SK-N-SH (cell line): Measurements from ENCODE around the gene FARSA. TPM values are rescaled to one million over a fixed set of nuclear protein-coding genes. Genes with fewer than 3 reads are reported as not detected.
"Not testable (repeated sequence)": the region's sequence is repeated elsewhere in the genome, so short reads cannot be mapped to it uniquely, and the experiment has no call there.

Experiments
- CTCF ChIA-PET: fragments of 300-600, 350-600 bp; formaldehyde crosslinking; extraction: SDS; loops from one replicate; lab custom pipeline; 2021; lab: Yijun Ruan, JAX
- POLR2A ChIA-PET: fragments of 350-600 bp; sonication (Branson Sonifier 250); formaldehyde crosslinking; extraction: SDS; loops from one replicate; lab custom pipeline; 2020; ENCODE audit warnings: antibody characterized with exemption, inconsistent platforms; lab: Yijun Ruan, JAX
- DNase-seq: peaks from one replicate; pipeline ENCODE4 v3.0.0; 2012
- H2AFZ ChIP-seq: fragments of 200-600 bp; sonication (generic); 2 replicates; pipeline ENCODE4 v1.8.1; 2016; ENCODE audit warnings: antibody characterized with exemption, mild to moderate bottlenecking, low read depth
- H3F3A ChIP-seq: fragments of 200-600 bp; sonication (generic); replicated peaks from 2 replicates; pipeline ENCODE3; 2016; ENCODE audit warnings: antibody characterized with exemption, mild to moderate bottlenecking; ENCODE audit not compliant: insufficient read depth
- H3K27ac ChIP-seq, 2 experiments: fragments of 200-500 bp in 1 of 2; fragments of 200-600 bp in 1 of 2; sonication (Bioruptor generic) in 1 of 2; sonication (generic), shearing (Covaris generic) in 1 of 2; 2 replicates each; pipeline versions ENCODE4 v1.5.1 to v1.6.1; 2014 to 2016; ENCODE audit warnings: low read depth in 2 of 2, inconsistent platforms in 1 of 2, low read length in 1 of 2, mild to moderate bottlenecking in 1 of 2, mixed read lengths in 1 of 2
- H3K27me3 ChIP-seq: fragments of 200-600 bp; sonication (generic), shearing (Covaris generic); 2 replicates; pipeline ENCODE4 v1.6.1; 2016; ENCODE audit warnings: mixed run types; ENCODE audit not compliant: insufficient read depth
- H3K36me3 ChIP-seq, 2 experiments: fragments of 200-500 bp in 1 of 2; fragments of 200-600 bp in 1 of 2; sonication (Bioruptor generic) in 1 of 2; sonication (generic) in 1 of 2; replicated peaks in 1 of 2; 2 replicates each; pipeline versions ENCODE3 to v1.5.1; 2014 to 2016; ENCODE audit warnings: low read length in 1 of 2, mild to moderate bottlenecking in 1 of 2; ENCODE audit not compliant: insufficient read depth in 2 of 2, control insufficient read depth in 1 of 2
- H3K4me1 ChIP-seq, 2 experiments: fragments of 200-500 bp in 1 of 2; fragments of 200-600 bp in 1 of 2; sonication (Bioruptor generic) in 1 of 2; sonication (generic), shearing (Covaris generic) in 1 of 2; 2 replicates each; pipeline versions ENCODE4 v1.5.1 to v1.6.1; 2014 to 2016; ENCODE audit warnings: low read depth in 1 of 2, low read length in 1 of 2, mixed run types in 1 of 2; ENCODE audit not compliant: insufficient read depth in 2 of 2, control insufficient read depth in 1 of 2
- H3K4me2 ChIP-seq: fragments of 200-600 bp; sonication (generic), shearing (Covaris generic); 2 replicates; pipeline ENCODE4 v1.6.1; 2017; ENCODE audit warnings: mixed run types
- H3K4me3 ChIP-seq, 2 experiments: fragments of 200-500 bp in 1 of 2; fragments of 200-600 bp in 1 of 2; sonication (Bioruptor generic) in 1 of 2; sonication (generic), shearing (Covaris generic) in 1 of 2; 2 replicates each; pipeline versions ENCODE4 v1.5.1 to v1.8.1; 2014 to 2016; ENCODE audit warnings: low read depth in 2 of 2, inconsistent platforms in 1 of 2, low read length in 1 of 2, mild to moderate bottlenecking in 1 of 2, mixed read lengths in 1 of 2, moderate library complexity in 1 of 2
- H3K79me2 ChIP-seq: fragments of 200-600 bp; sonication (generic); 2 replicates; pipeline ENCODE4 v1.8.1; 2017; ENCODE audit warnings: mild to moderate bottlenecking; ENCODE audit not compliant: insufficient read depth
- H3K9ac ChIP-seq: fragments of 200-600 bp; sonication (generic); 2 replicates; pipeline ENCODE4 v1.6.1; 2017; ENCODE audit warnings: mixed run types
- H3K9me2 ChIP-seq: fragments of 200-600 bp; sonication (generic); 2 replicates; pipeline ENCODE4 v1.6.1; 2017; ENCODE audit warnings: mixed run types
- H3K9me3 ChIP-seq: fragments of 200-600 bp; sonication (generic); 2 replicates; pipeline ENCODE4 v1.6.1; 2017; ENCODE audit warnings: mixed run types, mild to moderate bottlenecking, moderate library complexity
- H4K20me1 ChIP-seq: fragments of 200-600 bp; sonication (generic); 2 replicates; pipeline ENCODE4 v1.6.1; 2017; ENCODE audit warnings: mild to moderate bottlenecking, mixed run types; ENCODE audit not compliant: insufficient read depth
- CTCF ChIP-seq: fragments of 200-600 bp; sonication (generic); IDR thresholded peaks from 2 replicates; pipeline ENCODE4 v1.6.1; 2017; ENCODE audit warnings: antibody characterized with exemption, mild to moderate bottlenecking, moderate library complexity
- EP300 ChIP-seq, 2 experiments: IDR thresholded peaks; 2 replicates each; pipeline versions ENCODE4 v1.4.0 to v1.6.1; 2012; ENCODE audit warnings: borderline replicate concordance in 1 of 2, low read depth in 1 of 2, low read length in 1 of 2
- FOSL2 ChIP-seq: IDR thresholded peaks from 2 replicates; pipeline ENCODE4 v1.4.0; 2012; ENCODE audit warnings: low read depth, mild to moderate bottlenecking, moderate library complexity, borderline replicate concordance
- JUND ChIP-seq: IDR thresholded peaks from 2 replicates; pipeline ENCODE4 v1.4.0; 2012
- NRF1 ChIP-seq: IDR thresholded peaks from 2 replicates; pipeline ENCODE4 v1.6.1; 2012; ENCODE audit warnings: low read depth, mild to moderate bottlenecking, low read length
- PBX3 ChIP-seq: IDR thresholded peaks from 2 replicates; pipeline ENCODE4; 2012
- RCOR1 ChIP-seq: fragments of 150-350 bp; IDR thresholded peaks from 2 replicates; pipeline ENCODE4 v1.6.1; 2017; ENCODE audit warnings: antibody characterized with exemption, low read length
- REST ChIP-seq: IDR thresholded peaks from 2 replicates; pipeline ENCODE4 v1.6.1; 2012; ENCODE audit warnings: mild to moderate bottlenecking, low read depth, low read length, moderate library complexity
- RXRA ChIP-seq: IDR thresholded peaks from 2 replicates; pipeline ENCODE4 v1.4.0; 2012; ENCODE audit warnings: low read depth, mild to moderate bottlenecking, borderline replicate concordance
- TEAD4 ChIP-seq: IDR thresholded peaks from 2 replicates; pipeline ENCODE4 v1.4.0; 2012; ENCODE audit warnings: mild to moderate bottlenecking, borderline replicate concordance; ENCODE audit not compliant: insufficient read depth
- USF2 ChIP-seq: fragments of 150-350 bp; IDR thresholded peaks from 2 replicates; pipeline ENCODE4 v1.6.1; 2017; ENCODE audit warnings: antibody characterized with exemption, low read length, low read depth, borderline replicate concordance
- ZBTB33 ChIP-seq: IDR thresholded peaks from 2 replicates; pipeline ENCODE4 v1.4.0; 2012; ENCODE audit warnings: low read depth, borderline replicate concordance
- WGBS: methylation state at CpG from one replicate; pipeline ENCODE4 v1.1.6; 2017; ENCODE audit warnings: low lambda C conversion rate; 5-methylcytosine and 5-hydroxymethylcytosine counted together
- polyA plus RNA-seq, 3 experiments: library from polyadenylated mRNA; depleted of rRNA; stranded (reverse); fragments of >200 nt; gene quantifications; 2 replicates each; pipeline ENCODE4 v1.2.3, GENCODE V29; 2012

Gene FARSA
- polyA plus RNA-seq, 1 of the 3 experiments (the other 2 are of a cell fraction): 170 TPM

GRCh38 chr19:12956446-12957388, 23.2 kb upstream of the FARSA start, which contains the start of gene GADD45GIP1 (continued):
- TF ChIP-seq USF2 (no peak), NRF1 (no peak)
- TF ChIP-seq, all 33 proteins: peak for 7

- H3K27me3 ChIP-seq: no peaks in the 10 kb centered on the region
- TF ChIP-seq TEAD4 (no peak), PBX3 (no peak), RCOR1 (no peak), NRF1 (no peak), ZBTB33 (no peak), JUND (no peak), CTCF (no peak), REST (no peak), EP300 (IDR thresholded peaks at IDR 0.05; ENCODE audit: borderline replicate concordance in 1 of 2, low read depth in 1 of 2, low read length in 1 of 2) (no peak), FOSL2 (no peak), RXRA (no peak)
- peaks cover 32 to 39% of the 10 kb centered on the region in 2 experiments for H3K4me1 ChIP-seq
- peaks cover 5% of the 10 kb centered on the region; the same call in 1 of the 2 replicates for H4K20me1 ChIP-seq
- H3K9ac ChIP-seq: peak overlapping the region; percentile 89
- H2AFZ ChIP-seq: no peak overlapping the region
- CTCF ChIA-PET: interaction anchor here (1.0 to 5.6 kb wide), 6 partner anchors 9 to 209 kb away, joined by 3 to 55 read pairs (median 5); partner anchors contain the start of gene DAND5
- H3K36me3 ChIP-seq: peaks cover 0 to 23% of the 10 kb centered on the region in 2 experiments
- peaks cover 54% of the 10 kb centered on the region for H3K79me2 ChIP-seq
- peak overlapping the region; percentile 70 to 71 for H3K4me3 ChIP-seq
- peak overlapping the region; percentile 2 to 97; a peak in 3 of 4 replicates for H3K27ac ChIP-seq
- peak overlapping the region; percentile 96 for H3K4me2 ChIP-seq
- no peak for DNase-seq
- POLR2A ChIA-PET: interaction anchor here (1.6 kb wide), 1 partner anchor 9 kb away, joined by 5 read pairs; no protein-coding TSS in a partner anchor
- peaks cover 60% of the 10 kb centered on the region for H3F3A ChIP-seq
- 68% methylated on average over 9 of the region's 12 CpGs for WGBS
- H3K9me3 ChIP-seq: no peaks in the 10 kb centered on the region
- no peaks in the 10 kb centered on the region for H3K9me2 ChIP-seq
Measured at GRCh38 chr19:12955996-12956395, 22.5 kb upstream of the FARSA start.

GRCh38 chr19:12955575-12955974, 22.1 kb upstream of the FARSA start:
- not testable (repeated sequence) for H4K20me1 ChIP-seq, H3K9me2 ChIP-seq, H3K9me3 ChIP-seq, H2AFZ ChIP-seq, DNase-seq, H3K27me3 ChIP-seq
- Histone ChIP-seq H3K4me3 (peak overlapping the region; percentile 70 to 71), H3K27ac (peak overlapping the region in 1 of 2 experiments; percentile 97; a peak in 2 of 4 replicates), H3K36me3 (peaks cover 0 to 26% of the 10 kb centered on the region in 2 experiments), H3K9ac (peak overlapping the region; percentile 89), H3K79me2 (peaks cover 58% of the 10 kb centered on the region), H3K4me2 (peak overlapping the region; percentile 96), H3F3A (peaks cover 64% of the 10 kb centered on the region), H3K4me1 (peaks cover 32 to 39% of the 10 kb centered on the region in 2 experiments)
- ChIA-PET POLR2A (interaction anchor here (1.6 kb wide), 1 partner anchor 10 kb away, joined by 5 read pairs; no protein-coding TSS in a partner anchor), CTCF (interaction anchor here (0.8 to 5.6 kb wide), 5 partner anchors 8 to 139 kb away, joined by 3 to 55 read pairs (median 5); no protein-coding TSS in a partner anchor)
- WGBS: 89% methylated on average over 9 of the region's 9 CpGs
